Activated CD8-positive, alpha-beta T cell treated with anti-CD3 and anti-CD28 coated beads for 36 hours (primary cell): ENCODE measurements around the gene KIF18B. TPM values are rescaled to one million over a fixed set of nuclear protein-coding genes. Genes with fewer than 3 reads are reported as not detected.
A peak's percentile ranks its signal among the peaks of the same experiment; 100 is the strongest.

Experiments
- ATAC-seq: fragments of 200-7000 bp; cut with Tn5 transposase; one replicate; pipeline ENCODE4 v1.10.0; 2021; ENCODE audit warnings: mild to moderate bottlenecking, moderate library complexity
- CTCF ChIA-PET: fragments of 350-600 bp; sonication (Branson Sonifier 250); formaldehyde crosslinking; loops from one replicate; lab custom pipeline; 2021; ENCODE audit warnings: antibody characterized with exemption; lab: Charles Lee
- POLR2A ChIA-PET: fragments of 350-600 bp; sonication (Branson Sonifier 250); formaldehyde crosslinking; loops from one replicate; lab custom pipeline; 2021; ENCODE audit warnings: antibody characterized with exemption; lab: Charles Lee
- DNase-seq: peaks from one replicate; pipeline ENCODE4 v3.0.0-alpha.2; 2020
- H3K27ac Mint-ChIP-seq: one replicate; pipeline ENCODE4 v1.8.0; 2021; ENCODE audit warnings: mild to moderate bottlenecking, mixed read lengths
- H3K27me3 Mint-ChIP-seq: one replicate; pipeline ENCODE4 v1.8.0; 2021; ENCODE audit warnings: mixed read lengths
- H3K36me3 Mint-ChIP-seq: one replicate; pipeline ENCODE4 v1.8.0; 2021; ENCODE audit warnings: low read depth, mixed read lengths
- H3K4me1 Mint-ChIP-seq: one replicate; pipeline ENCODE4 v1.8.0; 2021; ENCODE audit warnings: low read depth, mixed read lengths
- H3K4me3 Mint-ChIP-seq: one replicate; pipeline ENCODE4 v1.8.0; 2021; ENCODE audit warnings: mild to moderate bottlenecking, moderate library complexity, mixed read lengths
- H3K9me3 Mint-ChIP-seq: one replicate; pipeline ENCODE4 v1.8.0; 2021; ENCODE audit warnings: mixed read lengths
- intact Hi-C: fragments of 100-400 bp; cut with micrococcal nuclease; formaldehyde crosslinking; loops from one replicate; pipeline ENCODE4 v1.10.0; 2022
- total RNA-seq, 2 experiments: library from RNA; stranded (reverse); gene quantifications; one replicate each; pipeline ENCODE4 v1.2.3, GENCODE V29; 2021
- TF ChIP-seq, protein P1 (sequence below): fragments of 200-600 bp; IDR thresholded peaks from one replicate; pipeline ENCODE4 v1.8.0; 2022; ENCODE audit warnings: antibody characterized with exemption, mild to moderate bottlenecking

The KIF18B gene
- total RNA-seq, 2 experiments from 2014 or later = 38.1 to 40.3 TPM

DNA sequence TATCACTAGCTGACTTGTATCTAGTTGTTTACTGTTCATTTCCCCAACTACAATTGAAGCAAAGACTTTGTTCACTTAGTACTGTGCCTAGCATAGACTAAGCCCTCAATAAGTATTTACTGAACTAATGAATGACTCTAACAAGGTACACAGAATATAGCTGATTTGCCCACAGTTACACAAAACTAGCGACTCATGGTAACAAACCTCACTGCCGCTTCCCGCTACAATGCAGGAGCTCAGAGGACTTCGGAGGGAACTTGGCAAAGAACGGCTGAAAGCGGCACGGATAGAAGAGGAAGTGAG lies 48.9 kb downstream of the KIF18B start:
- DNase-seq (peak; percentile 37), ATAC-seq (no peak)
- POLR2A ChIA-PET = interaction anchor here (0.6 to 2.4 kb wide), 11 partner anchors 14 to 955 kb away, joined by 3 to 11 read pairs (median 5); partner anchors contain the start of gene KIF18B
- no peaks in the 10 kb centered on the region for H3K27me3 Mint-ChIP-seq
- H3K4me3 Mint-ChIP-seq = peak overlapping the region; percentile 85
- peaks cover 16% of the 10 kb centered on the region for H3K36me3 Mint-ChIP-seq
- H3K9me3 Mint-ChIP-seq = no peaks in the 10 kb centered on the region
- H3K4me1 Mint-ChIP-seq = peaks cover 27% of the 10 kb centered on the region
- CTCF ChIA-PET = interaction anchor here (0.6 to 3.4 kb wide), 12 partner anchors 9 to 237 kb away, joined by 3 to 10 read pairs (median 4); partner anchors contain the start of gene ACBD4
- TF ChIP-seq, protein P1, sequence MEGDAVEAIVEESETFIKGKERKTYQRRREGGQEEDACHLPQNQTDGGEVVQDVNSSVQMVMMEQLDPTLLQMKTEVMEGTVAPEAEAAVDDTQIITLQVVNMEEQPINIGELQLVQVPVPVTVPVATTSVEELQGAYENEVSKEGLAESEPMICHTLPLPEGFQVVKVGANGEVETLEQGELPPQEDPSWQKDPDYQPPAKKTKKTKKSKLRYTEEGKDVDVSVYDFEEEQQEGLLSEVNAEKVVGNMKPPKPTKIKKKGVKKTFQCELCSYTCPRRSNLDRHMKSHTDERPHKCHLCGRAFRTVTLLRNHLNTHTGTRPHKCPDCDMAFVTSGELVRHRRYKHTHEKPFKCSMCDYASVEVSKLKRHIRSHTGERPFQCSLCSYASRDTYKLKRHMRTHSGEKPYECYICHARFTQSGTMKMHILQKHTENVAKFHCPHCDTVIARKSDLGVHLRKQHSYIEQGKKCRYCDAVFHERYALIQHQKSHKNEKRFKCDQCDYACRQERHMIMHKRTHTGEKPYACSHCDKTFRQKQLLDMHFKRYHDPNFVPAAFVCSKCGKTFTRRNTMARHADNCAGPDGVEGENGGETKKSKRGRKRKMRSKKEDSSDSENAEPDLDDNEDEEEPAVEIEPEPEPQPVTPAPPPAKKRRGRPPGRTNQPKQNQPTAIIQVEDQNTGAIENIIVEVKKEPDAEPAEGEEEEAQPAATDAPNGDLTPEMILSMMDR = no peak
- intact Hi-C loops = no loop called here
- peak overlapping the region; percentile 100 for H3K27ac Mint-ChIP-seq

DNA sequence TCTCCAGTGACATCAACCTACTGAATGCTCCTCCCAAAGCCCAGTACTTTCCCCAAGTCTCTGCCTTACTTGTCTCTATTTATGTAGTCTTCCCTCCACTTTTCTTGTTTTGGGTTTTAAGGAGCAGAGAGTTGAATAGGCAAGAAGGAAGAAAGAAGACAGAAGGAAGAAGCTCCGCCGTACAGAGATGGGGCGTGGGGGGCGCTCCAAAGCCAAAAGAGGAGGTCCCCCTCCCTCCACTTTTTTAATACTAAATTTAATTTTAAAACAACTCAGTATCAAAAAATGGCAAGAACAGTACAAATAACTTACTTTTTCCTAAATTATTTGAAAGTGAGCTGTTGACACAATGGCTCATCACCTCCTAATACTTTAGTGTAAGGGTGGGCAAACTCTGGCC lies 52.9 kb downstream of the KIF18B start:
- H3K36me3 Mint-ChIP-seq = peaks cover 26% of the 10 kb centered on the region
- H3K9me3 Mint-ChIP-seq = no peaks in the 10 kb centered on the region
- no peak overlapping the region for H3K27ac Mint-ChIP-seq
- CTCF ChIA-PET = interaction anchor here (1.0 to 2.5 kb wide), 7 partner anchors 13 to 128 kb away, joined by 3 to 10 read pairs (median 3); no protein-coding TSS in a partner anchor
- TF ChIP-seq, protein P1 = no peak
- peaks cover 30% of the 10 kb centered on the region for H3K4me1 Mint-ChIP-seq
- H3K27me3 Mint-ChIP-seq = no peaks in the 10 kb centered on the region
- no peak for ATAC-seq
- intact Hi-C loops = no loop called here
- no peak overlapping the region for H3K4me3 Mint-ChIP-seq
- DNase-seq = peak; percentile 14
- POLR2A ChIA-PET = interaction anchor here (1.0 to 1.5 kb wide), 2 partner anchors 10 to 72 kb away, joined by 3 to 6 read pairs; no protein-coding TSS in a partner anchor

DNA sequence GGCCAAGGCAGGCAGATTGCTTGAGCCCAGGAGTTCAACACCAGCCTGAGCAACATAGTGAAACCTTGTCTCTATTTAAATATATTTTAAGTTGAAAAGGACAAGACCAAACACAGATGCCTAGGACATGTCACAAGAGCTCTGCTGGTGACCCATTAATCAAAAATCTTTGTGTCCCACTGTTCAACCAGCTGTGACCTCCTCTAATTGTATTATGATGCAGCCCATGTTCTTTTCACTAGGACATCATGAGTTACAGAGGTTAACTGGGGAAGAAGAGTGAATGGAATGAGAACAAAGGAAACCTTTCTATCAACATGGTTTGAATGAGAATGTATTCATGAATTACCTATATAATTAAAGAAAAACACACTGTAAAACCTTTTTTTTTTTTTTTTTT lies 55.3 kb downstream of the KIF18B start:
- ATAC-seq (no peak), DNase-seq (no peak)
- CTCF ChIA-PET = interaction anchor here (0.7 kb wide), 1 partner anchor 129 kb away, joined by 3 read pairs; no protein-coding TSS in a partner anchor
- peaks cover 21% of the 10 kb centered on the region for H3K36me3 Mint-ChIP-seq
- H3K9me3 Mint-ChIP-seq = no peaks in the 10 kb centered on the region
- TF ChIP-seq, protein P1 = no peak
- no peak overlapping the region for H3K4me3 Mint-ChIP-seq
- POLR2A ChIA-PET = interaction anchor here (0.7 to 1.4 kb wide), 2 partner anchors 11 to 109 kb away, joined by 3 to 4 read pairs; no protein-coding TSS in a partner anchor
- H3K27ac Mint-ChIP-seq = no peak overlapping the region
- H3K4me1 Mint-ChIP-seq = peaks cover 21% of the 10 kb centered on the region
- no peaks in the 10 kb centered on the region for H3K27me3 Mint-ChIP-seq
- intact Hi-C loops = no loop called here

DNA sequence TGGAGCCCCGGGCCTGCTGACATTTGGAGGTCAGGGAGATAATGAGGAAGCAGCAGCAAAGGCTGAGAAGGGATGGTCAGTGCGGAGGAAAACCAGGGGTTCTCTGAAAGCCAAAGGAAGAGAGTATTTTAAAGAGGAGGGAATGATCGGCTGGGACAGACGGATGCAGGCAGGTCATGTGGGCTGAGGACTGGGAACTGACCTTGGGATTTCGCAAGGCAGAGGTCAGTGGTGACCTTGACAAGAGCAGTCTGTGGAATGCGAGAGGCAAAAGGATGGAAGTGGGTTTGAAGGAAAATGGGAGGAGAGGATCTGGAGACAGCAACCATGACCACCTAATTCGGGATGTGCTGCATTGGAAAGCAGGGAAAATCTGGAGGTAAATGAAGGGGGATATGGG lies 58.6 kb downstream of the KIF18B start:
- H3K27me3 Mint-ChIP-seq = no peaks in the 10 kb centered on the region
- no peak overlapping the region for H3K27ac Mint-ChIP-seq
- intact Hi-C loops = no loop called here
- no peak for DNase-seq
- H3K4me1 Mint-ChIP-seq = peaks cover 19% of the 10 kb centered on the region
- CTCF ChIA-PET = interaction anchor here (0.6 to 1.0 kb wide), 3 partner anchors 9 to 14 kb away, joined by 3 read pairs; a partner anchor contains a TSS
- H3K9me3 Mint-ChIP-seq = no peaks in the 10 kb centered on the region
- no peak for ATAC-seq
- TF ChIP-seq, protein P1 = no peak
- H3K36me3 Mint-ChIP-seq = peaks cover 25% of the 10 kb centered on the region
- POLR2A ChIA-PET = no interaction called here
- H3K4me3 Mint-ChIP-seq = no peak overlapping the region
